ENCODE measurements around the gene CEP112.

- TF ChIP-seq CTCF (IDR thresholded peaks at IDR 0.05; ENCODE audit: extremely low read depth in 1 of 2, insufficient read depth in 1 of 2, low read depth in 1 of 2, low read length in 2 of 2) = no peak
- no peak for TF ChIP-seq POLR2AphosphoS5 (IDR thresholded peaks at IDR 0.05; ENCODE audit: insufficient read depth, low read depth, low read length)
- no peak for TF ChIP-seq POLR2A (IDR thresholded peaks at IDR 0.05; ENCODE audit: low read depth, low read length)
- no peak for TF ChIP-seq MAX (IDR thresholded peaks at IDR 0.05; ENCODE audit: insufficient read depth, insufficient read length)
- TF ChIP-seq EZH2 (IDR thresholded peaks at IDR 0.05; ENCODE audit: borderline replicate concordance, low read depth, low read length, severe bottlenecking) = no peak
These were observed 20.8 kb downstream of the CEP112 start for GRCh38 chr17:66171172-66171571.

All from endothelial cell of umbilical vein (primary cell).